Sciatic nerve (tissue), 2 donors: ENCODE results near the gene FTCD. TPM values are rescaled to one million over a fixed set of nuclear protein-coding genes. Genes with fewer than 3 reads are reported as not detected.
A peak's percentile ranks its signal among the peaks of the same experiment; 100 is the strongest.

ENCODE experiments used
- ATAC-seq: fragments of 200-7000 bp; cut with Tn5 transposase; one replicate; pipeline ENCODE4 v1.9.1; 2020; ENCODE audit warnings: mild to moderate bottlenecking, moderate library complexity
- DNase-seq: peaks from one replicate; pipeline ENCODE4 v3.0.0-alpha.2; 2020; ENCODE audit warnings: low spot score
- intact Hi-C: fragments of 100-400 bp; cut with DNase I; formaldehyde crosslinking; loops from one replicate; pipeline ENCODE4 v1.14.2; 2022
- total RNA-seq: library from RNA; stranded (reverse); fragmentation: NEBNext Ultra II Directional; extraction: Animal tissue kit (Norgen Biotek cat#: 25700); gene quantifications from one replicate; pipeline ENCODE4 v1.2.1, GENCODE V29; 2021
- donor health status: DM: no; HTN: no; CAD: no.
- donor health status: DM: no; HTN: no; CAD: no.

Gene FTCD
- total RNA-seq, 1 donor from 2014 or later = 2.9 TPM

- DNase-seq (no peak), ATAC-seq (peak; percentile 11)
- intact Hi-C loops = no loop called here
These were observed 25.3 kb downstream of the FTCD start for GRCh38 chr21:46129846-46130651.

- intact Hi-C loops = no loop called here
- DNase-seq = peak; percentile 64
- ATAC-seq = no peak
These were observed 26.3 kb downstream of the FTCD start for GRCh38 chr21:46128933-46129571.

GRCh38 chr21:46128106-46128932 is 27.1 kb downstream of the FTCD start:
- intact Hi-C loops = no loop called here
- DNase-seq (peak; percentile 53), ATAC-seq (no peak)

GRCh38 chr21:46127239-46128105 is 27.9 kb downstream of the FTCD start:
- intact Hi-C loops = no loop called here
- ATAC-seq = no peak
- peak; percentile 59 for DNase-seq

GRCh38 chr21:46126309-46127238 is 28.8 kb downstream of the FTCD start:
- no peak for ATAC-seq
- DNase-seq = peak; percentile 55
- intact Hi-C loops = no loop called here

- ATAC-seq = no peak
- intact Hi-C loops = no loop called here
- DNase-seq = peak; percentile 64
These were observed 29.5 kb downstream of the FTCD start for GRCh38 chr21:46125846-46126301.

GRCh38 chr21:46124926-46125845 is 30.2 kb downstream of the FTCD start:
- DNase-seq = peak; percentile 62
- intact Hi-C loops = no loop called here
- ATAC-seq = no peak

- DNase-seq = peak; percentile 54
- ATAC-seq = no peak
- intact Hi-C loops = no loop called here
These were observed 31.1 kb downstream of the FTCD start for GRCh38 chr21:46124083-46124925.

- DNase-seq = peak; percentile 33
- ATAC-seq = no peak
These were observed 32.4 kb downstream of the FTCD start for GRCh38 chr21:46122758-46123683.

GRCh38 chr21:46122237-46122671 is 33.1 kb downstream of the FTCD start:
- DNase-seq (peak; percentile 52), ATAC-seq (no peak)
- intact Hi-C loops = no loop called here

More at GRCh38 chr21:46122758-46123683, 32.4 kb downstream of the FTCD start:
- intact Hi-C loops = no loop called here

- intact Hi-C loops = no loop called here
- peak; percentile 58 for DNase-seq
- no peak for ATAC-seq
These were observed 33.8 kb downstream of the FTCD start for GRCh38 chr21:46121286-46122221.

- intact Hi-C loops = no loop called here
- ATAC-seq (no peak), DNase-seq (peak; percentile 56)
These were observed 34.8 kb downstream of the FTCD start for GRCh38 chr21:46120301-46121285.
